HG03571 (cell line): ENCODE measurements around the gene DERL3.
"Not testable (repeated sequence)": the region's sequence is repeated elsewhere in the genome, so short reads cannot be mapped to it uniquely, and the experiment has no call there.

Experiments
- ATAC-seq: cut with Tn5 transposase; IDR thresholded peaks from one replicate; pipeline ENCODE4 v1.9.1; 2021; ENCODE audit not compliant: unreplicated experiment

Gene DERL3

DNA sequence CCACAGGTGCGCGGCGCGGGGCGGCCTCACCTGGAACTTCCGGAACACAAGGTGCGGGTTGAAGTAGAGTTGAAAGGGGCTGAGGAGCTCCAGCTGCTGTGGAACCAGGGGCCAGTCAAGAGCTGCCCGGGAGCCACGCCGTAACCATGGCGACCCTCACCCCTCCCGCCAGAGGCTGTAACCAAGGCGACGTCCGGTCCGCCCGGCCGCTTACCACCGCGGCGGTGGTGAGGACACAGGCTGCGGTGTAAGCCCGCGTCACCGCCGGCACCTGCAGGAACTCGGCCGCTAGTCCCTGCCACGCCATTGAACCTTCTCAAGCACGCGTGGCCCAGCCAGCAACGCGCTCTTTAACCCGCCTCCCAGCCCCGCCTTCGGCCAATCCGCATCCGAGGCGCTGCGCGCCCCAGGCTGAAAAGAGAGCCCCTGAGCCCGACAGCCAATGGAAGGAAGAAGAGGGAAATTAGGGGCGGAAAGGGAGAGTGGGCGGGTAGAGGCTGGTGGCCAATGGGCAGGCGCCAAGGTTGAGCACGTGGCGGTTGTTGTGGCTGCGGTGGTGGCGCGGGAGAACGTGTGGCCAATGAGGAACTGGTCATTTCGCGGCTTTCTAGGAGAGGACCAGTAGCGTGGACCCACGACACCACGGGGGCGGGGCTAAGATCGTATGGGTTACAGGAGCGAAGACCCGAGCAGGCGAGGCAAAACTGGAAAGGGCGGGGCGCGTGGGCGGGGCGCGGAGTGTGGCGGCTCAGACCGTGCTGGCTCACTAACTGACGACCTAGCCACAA, at the start of gene DERL3:
Gene DERL3 (minus strand): TSS at position 326 of the 788 bp plus-strand sequence. CDS start 19 bp downstream, at position 307.
- ATAC-seq, result peak; percentile 52

DNA sequence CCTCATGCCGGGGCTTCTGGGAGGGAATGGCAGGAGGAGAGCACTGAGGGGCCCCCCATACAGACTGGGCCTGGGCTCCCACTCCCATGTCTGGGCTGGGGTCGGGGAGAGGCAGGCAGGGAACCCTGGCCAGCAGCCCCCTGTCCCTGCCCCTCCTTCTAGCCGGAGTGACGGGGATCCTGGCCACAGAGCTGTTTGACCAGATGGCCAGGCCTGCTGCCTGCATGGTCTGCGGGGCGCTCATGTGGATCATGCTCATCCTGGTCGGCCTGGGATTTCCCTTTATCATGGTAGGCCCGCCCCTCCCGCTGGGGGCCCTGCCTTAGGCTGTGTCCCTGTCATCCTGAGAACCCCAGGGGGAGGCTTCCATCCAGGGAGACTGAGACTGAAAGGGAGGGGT, 45.3 kb upstream of the DERL3 start:
- no peak for ATAC-seq

DNA sequence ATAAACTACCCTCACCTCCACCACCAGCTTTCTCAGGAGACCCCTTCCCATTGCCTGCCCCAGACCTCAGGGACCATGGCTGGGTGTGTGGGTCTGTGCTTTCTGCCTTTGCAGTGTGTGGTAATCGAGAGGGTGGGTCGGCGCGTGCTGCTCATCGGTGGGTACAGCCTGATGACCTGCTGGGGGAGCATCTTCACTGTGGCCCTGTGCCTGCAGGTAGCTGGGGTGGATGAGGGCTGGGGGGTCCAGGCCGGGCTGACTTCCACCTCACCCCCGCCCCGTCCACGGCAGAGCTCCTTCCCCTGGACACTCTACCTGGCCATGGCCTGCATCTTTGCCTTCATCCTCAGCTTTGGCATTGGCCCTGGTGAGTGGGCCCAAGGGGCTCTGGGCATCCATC, 44.9 kb upstream of the DERL3 start:
- no peak for ATAC-seq

DNA sequence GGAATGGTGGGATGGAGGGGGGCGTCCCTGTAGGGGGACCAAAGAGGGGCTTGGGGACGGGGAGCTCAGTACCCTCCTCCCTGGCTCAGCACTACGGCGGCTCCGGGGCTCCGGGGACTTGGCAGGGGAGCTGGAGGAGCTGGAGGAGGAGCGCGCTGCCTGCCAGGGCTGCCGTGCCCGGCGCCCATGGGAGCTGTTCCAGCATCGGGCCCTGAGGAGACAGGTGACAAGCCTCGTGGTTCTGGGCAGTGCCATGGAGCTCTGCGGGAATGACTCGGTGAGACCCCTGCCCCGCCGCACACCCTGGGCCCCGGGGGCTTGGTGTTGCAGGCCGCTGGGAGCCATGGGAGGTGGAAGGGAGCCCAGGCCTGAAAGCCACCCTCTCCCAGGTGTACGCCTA, 43.6 kb upstream of the DERL3 start:
- ATAC-seq, result no peak

DNA sequence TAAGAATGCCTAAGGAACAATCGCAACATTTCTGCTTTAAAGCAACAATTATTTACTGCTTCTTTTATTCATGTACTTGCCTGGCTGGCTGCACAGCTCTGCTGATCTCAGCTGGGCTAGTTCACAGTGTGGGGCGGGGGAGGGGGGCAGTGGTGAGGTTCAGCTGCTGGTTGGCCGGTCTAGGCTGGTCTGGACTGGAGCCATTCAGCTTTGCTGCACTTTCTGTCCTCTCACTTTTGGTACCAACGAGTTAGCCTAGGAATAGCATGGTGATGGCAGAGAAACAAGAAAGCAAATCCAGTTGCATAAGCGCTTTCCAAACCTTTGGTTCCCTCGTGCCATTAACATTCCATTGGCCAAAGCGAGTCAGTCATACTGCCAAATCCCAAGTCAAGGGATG, 39.4 kb upstream of the DERL3 start:
- no peak for ATAC-seq

DNA sequence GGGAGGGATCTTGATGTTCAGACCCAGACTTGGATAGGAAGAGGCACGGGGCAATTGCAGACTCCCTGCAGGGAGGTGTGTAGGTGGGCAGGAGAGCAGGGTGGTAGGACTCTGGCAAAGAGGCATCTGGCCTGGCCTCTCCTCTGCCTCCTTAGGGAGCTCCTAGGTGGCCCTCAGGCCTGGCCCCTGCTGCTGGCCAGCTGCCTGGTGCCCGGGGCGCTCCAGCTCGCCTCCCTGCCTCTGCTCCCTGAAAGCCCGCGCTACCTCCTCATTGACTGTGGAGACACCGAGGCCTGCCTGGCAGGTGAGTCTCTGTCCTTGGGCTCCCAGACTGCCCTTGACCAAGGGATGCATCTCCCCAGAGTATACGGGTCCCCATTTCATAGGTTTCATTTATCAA, 38.8 kb upstream of the DERL3 start:
- no peak for ATAC-seq

DNA sequence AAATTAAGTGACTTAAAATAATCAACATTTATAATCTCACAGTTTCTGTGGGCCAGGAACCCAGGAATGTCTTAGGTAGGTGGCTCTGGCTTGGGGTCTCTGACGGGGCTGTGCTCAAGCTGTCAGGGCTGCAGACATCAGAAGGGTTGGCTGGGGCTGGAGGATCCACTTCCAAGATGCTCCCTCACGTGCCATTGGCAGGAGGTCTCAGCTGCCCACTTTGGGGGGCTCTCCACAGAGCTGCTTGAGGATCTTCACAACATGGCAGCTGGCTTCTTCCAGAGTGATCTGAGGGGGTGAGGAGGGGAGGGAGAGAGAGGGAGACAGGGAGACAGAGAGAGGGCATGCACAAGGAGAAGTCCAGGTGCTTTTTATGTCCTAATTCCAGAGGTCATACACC, 37.0 kb upstream of the DERL3 start:
- no peak for ATAC-seq

DNA sequence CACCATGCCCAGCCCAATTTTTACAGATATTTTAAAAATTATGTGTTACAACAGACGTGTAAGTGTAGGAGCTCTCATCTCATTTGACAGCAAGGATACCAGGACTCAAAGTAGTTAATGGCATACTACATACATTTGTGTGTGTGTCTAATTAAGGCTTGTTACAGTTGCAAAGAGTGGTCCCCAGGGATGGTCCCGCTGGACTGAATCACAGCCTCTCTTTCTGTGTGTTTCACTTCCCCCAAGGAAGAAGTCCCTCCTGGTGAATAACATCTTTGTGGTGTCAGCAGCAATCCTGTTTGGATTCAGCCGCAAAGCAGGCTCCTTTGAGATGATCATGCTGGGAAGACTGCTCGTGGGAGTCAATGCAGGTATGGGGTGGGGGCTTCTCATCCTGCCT, 36.1 kb upstream of the DERL3 start:
- no peak for ATAC-seq

DNA sequence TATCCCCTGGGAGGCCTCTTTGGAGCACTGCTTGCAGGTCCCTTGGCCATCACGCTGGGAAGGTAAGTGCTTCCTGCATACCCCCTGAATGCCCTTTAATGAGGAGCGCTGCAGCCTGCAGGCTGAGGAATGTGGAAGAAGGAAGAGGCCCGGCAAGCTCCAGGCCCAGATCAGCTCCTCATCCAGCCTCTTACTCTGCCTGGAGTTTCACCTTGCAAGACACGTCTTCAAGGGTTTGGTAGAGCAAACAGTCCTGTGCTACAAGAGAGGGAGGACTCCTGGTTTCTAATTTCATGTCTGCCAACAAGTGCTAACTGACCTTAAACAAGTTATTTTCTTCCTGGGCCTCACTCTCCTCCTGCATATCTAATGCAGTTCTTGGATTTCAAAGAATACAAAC, 29.8 kb upstream of the DERL3 start:
- no peak for ATAC-seq

DNA sequence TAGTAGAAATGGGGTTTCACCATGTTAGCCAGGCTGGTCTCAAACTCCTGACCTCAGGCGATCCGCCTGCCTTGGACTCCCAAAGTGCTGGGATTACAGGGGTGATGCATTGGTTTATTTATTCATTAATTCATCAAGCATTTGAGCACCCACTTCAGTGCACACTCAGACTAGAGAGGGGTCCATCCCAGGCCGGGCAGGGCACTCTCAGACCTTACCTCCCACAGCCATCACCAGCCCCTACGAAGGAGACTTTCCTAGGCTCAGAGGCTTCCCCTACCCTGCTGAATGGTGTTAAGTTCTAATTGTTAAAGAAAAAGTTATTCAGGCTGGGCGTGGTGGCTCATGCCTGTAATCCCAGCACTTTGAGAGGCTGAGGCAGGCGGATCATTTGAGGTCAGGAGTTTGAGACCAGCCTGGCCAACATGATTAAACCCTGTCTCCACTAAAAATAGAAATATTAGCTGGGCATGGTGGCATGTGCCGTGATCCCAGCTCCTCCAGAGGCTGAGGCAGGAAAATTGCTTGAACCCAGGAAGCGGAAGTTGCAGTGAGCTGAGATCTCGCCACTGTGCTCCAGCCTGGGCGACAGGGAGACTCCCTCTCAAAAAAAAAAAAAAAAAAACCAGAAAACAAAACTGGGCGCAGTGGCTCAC, 25.8 kb upstream of the DERL3 start:
- not testable (repeated sequence) for ATAC-seq

DNA sequence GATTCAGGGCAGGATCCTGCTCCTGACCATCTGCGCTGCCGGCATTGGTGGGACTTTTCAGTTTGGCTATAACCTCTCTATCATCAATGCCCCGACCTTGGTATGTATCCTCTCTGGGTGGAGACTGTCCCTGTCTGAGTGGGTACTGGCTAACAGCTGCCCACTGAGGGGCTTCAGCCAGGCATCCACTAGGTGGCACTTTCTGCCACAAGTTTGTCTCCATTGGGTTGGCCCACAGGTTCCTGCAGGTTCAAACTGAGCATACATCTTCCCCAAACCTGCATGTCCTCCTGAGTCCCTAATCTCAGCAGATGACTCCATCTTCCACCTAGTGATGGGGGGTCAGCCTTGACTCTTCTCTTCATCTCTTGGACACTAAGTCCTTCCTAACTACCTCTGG, 23.3 kb upstream of the DERL3 start:
- no peak for ATAC-seq

DNA sequence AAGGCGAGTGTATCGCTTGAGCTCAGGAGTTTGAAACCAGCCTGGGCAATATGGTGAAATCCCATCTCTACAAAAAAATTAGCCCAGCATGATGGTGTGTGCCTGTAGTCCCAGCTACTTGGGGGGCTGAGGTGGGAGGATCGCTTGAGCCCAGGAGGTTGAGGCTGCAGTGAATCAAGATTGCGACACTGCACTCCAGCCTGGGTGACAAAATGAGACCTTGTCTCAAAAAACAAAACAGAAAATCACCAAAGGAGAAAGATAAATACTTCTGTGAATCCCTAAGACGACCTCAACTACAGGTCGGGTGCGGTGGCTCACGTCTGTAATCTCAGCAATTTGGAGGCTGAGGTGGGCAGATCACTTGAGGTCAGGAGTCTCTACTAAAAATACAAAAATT, 21.4 kb upstream of the DERL3 start:
- ATAC-seq, result not testable (repeated sequence)

DNA sequence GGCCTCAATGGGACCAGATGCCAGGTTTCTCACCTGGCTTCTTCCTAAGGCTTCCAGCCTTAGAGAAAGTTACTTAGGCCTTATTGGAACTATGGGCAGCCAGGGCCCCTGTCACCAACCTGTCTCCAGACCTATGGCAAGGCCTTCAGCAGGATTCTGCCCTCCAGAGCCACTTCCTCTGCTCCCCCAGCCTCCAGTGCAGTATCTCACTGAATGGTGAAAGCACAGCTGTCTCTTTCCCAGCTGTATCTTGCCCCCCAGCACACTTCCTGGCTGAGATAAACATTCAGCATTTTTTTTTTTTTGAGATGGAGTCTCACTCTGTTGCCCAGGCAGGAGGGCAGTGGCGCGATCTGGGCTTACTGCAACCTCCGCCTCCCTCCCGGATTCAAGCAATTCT, 20.4 kb upstream of the DERL3 start:
- ATAC-seq, result no peak

DNA sequence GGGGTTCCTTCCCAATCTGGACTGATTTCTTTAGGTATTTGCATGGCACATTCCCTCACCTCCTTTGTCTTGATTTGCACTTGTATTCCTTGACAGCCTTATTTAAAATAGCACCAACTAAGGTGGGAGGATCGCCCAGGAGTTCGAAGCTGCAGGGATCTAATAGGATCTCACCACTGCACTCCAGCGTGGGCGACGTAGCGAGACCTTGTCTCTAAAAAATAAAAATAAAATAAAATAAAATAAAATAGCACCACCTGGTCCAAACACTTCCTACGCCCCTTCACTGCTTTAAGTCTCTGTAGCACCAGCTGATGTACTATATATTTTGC, 19.6 kb upstream of the DERL3 start:
- ATAC-seq, result no peak

DNA sequence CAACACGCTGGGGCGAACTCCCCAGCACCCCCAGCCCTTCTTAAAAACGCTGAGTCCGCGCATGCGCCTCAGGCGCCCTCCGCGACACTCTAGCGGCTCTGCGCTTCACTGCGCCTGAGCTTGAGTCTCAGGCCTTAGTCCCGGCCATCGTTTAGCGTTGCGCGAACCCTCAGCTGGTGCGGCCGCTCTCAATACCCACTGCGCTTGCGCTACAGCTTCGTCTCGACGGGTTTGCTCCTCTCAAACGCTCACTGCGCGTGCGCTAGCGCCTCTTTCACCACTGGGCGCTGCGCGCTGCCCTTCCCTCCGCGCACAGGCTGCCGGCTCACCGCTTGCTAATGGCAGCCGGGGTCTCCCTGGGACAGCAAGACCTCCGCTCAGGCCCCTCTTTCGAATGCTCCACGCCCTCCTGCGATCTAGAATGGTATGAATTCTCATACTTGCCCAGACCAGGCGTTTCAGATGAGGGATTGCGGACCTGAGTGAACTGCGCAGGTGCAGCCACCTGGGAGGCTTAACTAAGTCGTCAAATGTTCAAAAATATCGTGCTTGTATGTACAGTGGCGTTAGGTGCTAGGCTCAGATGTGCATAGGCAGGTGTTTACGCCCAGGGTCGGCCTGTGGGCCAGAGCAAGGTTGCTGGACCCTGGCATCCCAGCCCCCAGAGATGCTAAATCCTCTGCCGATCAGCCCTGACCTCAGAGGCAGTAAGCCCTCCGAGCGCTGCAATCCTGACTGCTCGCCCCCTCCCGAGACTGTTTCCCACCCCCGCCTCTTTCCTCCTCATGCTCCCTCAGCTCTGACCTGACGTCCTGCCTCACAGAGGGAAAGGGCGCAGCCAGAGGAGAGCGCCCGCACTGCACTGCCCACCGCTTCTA, 19.0 kb upstream of the DERL3 start, which contains the start of gene SLC2A11:
Gene SLC2A11 (plus strand): TSS at position 270 of the 878 bp plus-strand sequence. CDS start 125 bp downstream, at position 395.
- peak; percentile 78 for ATAC-seq

DNA sequence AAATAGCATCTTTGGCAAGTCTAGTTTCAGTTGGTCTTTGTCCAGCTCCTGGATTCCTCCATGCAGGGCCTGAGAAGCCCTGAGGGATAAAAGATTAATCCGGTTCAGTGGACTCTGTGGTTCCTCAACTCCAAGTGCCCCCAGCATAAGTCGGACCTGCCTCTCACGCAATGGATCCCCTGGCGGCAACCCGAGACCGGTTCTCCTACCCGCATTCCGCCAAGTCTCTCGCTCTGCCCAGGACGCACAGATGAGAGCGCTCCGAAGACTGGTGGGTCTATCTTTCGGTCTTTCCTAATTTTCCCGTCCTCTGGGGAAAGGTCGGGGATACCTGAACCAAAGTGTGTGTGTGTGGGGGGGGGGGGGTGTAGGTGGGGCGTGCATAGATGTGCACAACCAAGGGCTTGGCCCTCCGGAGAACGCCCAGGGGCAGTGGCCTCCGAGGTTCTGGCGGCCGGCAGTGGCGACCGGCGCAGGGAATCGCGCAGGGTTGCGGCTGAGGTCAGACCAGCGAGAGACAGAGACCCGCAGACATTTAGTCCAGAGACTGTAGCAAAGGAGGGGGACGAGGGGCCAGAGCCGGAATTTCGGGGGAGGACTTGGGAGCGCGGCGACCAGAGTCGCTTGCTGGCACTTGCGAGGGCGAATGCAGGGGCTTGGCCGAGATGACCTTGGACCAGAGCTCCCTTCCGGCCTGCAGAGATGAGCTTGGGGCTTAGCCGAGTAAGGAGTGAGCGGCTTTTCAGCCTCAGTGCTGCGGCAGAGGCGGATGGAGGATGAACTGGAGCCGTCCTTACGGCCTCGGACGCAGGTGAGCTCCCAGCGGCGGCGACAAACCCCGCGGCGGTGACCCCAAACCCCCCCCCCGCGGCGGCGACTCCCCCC, 18.2 kb upstream of the DERL3 start:
- ATAC-seq, result peak; percentile 24

DNA sequence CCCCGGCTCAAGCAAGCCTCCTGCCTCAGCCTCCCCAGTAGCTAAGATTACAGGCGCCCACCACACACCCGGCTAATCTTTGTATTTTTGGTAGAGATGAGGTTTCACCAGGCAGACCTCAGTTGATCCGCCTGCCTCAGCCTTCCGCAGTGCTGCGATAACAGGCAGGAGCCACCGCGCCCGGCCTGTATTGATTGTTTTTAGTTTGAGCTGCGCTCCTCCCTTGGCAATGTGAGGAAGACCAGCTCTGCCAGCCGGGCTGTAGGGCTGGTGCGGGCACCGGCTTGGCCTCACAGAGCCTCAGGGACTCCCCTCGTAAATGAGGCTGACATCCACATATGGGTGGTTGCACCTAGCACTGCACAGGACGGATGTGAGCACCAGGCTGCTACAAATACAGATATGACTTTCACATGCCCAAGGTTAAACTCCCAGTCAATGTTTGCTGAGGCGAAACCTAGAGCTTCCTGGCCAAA, 11.4 kb upstream of the DERL3 start:
- ATAC-seq, result peak; percentile 66

DNA sequence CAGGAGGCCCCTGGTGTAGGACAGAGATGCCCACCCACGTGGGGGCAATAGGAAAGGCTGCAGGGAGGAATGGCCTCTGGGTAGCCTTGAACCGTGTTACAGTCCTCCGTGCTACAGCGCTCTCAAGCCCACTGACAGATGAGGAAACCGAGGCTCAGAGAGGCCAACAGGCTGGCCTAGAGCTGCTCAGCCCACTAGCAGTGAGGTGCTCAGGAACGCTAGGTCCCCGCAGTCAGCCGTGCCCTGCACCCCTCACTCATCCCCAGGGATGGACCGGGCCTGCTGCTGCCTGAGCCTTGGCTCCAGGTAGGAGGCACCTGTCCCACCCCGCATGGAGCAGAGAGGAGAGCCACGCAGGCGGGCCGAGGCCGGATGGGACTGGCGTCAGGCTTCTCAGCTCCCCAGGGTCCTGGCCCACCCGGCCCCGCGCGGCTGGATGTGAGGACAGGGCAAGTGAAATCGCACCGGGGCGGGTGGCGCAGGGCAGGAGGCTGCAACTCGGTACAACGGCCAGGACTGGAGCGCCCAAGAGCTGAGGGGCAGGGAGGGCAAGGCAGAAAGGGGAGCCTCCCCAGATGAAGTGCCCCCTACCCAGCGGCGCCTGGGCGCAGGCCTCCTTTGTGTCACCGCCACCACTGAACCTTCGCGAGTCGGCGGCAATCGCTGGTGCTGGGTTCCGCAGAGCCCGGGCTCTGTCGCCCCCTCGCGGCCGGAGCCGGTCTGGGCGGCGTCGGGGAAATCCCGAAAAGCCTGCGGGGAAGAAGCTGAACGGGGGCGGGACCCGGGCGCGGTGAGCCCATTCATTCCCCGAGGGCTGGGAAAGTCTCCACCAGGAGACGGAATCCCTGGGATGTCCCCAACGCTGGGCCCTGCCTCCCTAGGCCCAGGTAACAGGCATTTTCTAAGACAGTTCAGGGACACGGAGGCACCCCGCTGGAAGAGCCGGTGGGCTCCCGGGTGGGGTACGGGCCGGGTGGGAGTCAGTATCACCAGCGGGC, 10.5 kb upstream of the DERL3 start:
- ATAC-seq, result no peak
